Omental fat pad (tissue), 4 donors: Measurements from ENCODE around the gene TANGO6. TPM values are rescaled to one million over a fixed set of nuclear protein-coding genes. Genes with fewer than 3 reads are reported as not detected.
"Not testable (repeated sequence)": the region's sequence is repeated elsewhere in the genome, so short reads cannot be mapped to it uniquely, and the experiment has no call there.

Source experiments
- ATAC-seq: fragments of 150-250 bp; one replicate; pipeline ENCODE4 v1.9.1; 2016; ENCODE audit warnings: mild to moderate bottlenecking, moderate library complexity; ENCODE audit not compliant: low FRiP score
- DNase-seq: peaks from one replicate; pipeline ENCODE4 v3.0.0-alpha.2; 2019; ENCODE audit warnings: low spot score
- total RNA-seq, 4 donors: library from RNA; depleted of rRNA; stranded (reverse); fragments of >200 nt; gene quantifications; one replicate each; pipeline ENCODE4 v1.1.0, GENCODE V29; 2016
- TF ChIP-seq, protein P1 (sequence below), 3 donors: fragments of 450-650 bp; IDR thresholded peaks; one replicate each; pipeline ENCODE4 v1.5.1; 2016 to 2017; ENCODE audit warnings: antibody characterized with exemption in 3 of 3, mild to moderate bottlenecking in 3 of 3, moderate library complexity in 2 of 3

The TANGO6 gene
- total RNA-seq, 4 donors from 2014 or later = 15.1 to 26.2 (median 19.8) TPM

DNA sequence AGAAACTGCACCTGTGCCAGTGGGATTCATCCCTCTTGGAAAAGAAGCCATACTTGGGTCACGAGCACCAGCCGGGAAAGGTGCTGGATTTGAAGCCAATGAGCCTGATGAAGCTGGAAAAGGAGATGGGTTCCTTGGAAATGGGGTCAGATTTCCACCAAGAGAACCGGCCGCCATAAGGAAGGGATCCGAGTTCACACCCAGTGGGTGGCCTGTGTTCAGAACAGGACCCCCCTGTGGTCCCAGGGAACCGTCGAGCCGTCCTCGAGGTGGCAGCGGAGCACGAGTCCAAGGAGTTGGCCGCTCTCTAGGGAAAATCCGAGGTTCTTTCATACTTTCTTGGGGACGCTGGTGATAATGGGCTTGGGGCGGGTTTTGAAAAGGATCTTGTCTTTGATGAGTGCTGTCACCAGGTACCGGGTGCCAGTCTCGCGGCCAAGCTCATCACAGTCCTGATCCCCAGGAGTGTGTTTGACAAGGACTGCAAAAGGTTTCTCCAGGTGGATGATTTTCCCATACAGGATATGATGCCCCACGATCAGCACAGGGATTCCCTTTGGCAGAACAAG is 276.8 kb downstream of the TANGO6 start:
- TF ChIP-seq, protein P1, sequence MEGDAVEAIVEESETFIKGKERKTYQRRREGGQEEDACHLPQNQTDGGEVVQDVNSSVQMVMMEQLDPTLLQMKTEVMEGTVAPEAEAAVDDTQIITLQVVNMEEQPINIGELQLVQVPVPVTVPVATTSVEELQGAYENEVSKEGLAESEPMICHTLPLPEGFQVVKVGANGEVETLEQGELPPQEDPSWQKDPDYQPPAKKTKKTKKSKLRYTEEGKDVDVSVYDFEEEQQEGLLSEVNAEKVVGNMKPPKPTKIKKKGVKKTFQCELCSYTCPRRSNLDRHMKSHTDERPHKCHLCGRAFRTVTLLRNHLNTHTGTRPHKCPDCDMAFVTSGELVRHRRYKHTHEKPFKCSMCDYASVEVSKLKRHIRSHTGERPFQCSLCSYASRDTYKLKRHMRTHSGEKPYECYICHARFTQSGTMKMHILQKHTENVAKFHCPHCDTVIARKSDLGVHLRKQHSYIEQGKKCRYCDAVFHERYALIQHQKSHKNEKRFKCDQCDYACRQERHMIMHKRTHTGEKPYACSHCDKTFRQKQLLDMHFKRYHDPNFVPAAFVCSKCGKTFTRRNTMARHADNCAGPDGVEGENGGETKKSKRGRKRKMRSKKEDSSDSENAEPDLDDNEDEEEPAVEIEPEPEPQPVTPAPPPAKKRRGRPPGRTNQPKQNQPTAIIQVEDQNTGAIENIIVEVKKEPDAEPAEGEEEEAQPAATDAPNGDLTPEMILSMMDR (IDR thresholded peaks at IDR 0.05) = no peak
- ATAC-seq = no peak
- DNase-seq = no peak

DNA sequence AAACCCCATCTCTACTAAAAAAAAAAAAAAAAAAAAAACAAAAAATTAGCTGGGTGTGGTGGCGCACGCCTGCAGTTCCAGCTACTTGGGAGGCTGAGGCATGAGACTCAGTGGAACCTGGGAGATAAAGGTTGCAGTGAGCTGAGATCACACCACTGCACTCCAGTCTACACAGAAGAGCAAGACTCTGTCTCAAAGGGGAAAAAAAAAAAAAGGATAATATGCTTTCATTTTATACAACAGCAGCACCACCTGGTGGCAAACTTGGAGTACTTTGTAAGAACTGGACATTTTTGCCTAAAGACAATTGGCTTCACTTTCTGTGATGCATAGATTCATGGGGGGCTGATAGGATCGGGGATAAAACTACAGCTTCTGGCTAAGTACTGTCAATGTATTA is 280.6 kb downstream of the TANGO6 start:
- DNase-seq = no peak
- peak; percentile 38 for ATAC-seq
- TF ChIP-seq, protein P1 (IDR thresholded peaks at IDR 0.05) = peak in 1 of 3 donors; percentile 48

DNA sequence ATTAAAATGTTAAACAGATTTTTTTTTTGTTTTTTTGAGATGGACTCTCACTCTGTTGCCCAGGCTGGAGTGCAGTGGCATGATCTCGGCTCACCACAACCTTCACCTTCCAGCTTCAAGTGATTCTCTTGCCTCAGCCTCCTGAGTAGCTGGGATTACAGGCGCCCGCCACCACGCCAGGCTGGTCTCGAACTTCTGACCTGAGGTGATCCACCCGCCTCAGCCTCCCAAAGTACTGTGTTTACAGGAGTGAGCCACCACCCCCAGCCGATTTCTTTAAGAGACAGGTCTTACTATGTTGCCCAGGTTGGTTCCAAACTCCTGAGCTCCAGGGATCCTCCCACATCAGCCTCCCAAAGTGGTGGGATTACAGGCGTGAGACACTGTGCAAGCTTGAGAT is 281.1 kb downstream of the TANGO6 start:
- not testable (repeated sequence) for DNase-seq, ATAC-seq

- not testable (repeated sequence) for ATAC-seq, DNase-seq
Measured at GRCh38 chr16:69124961-69125360, 281.6 kb downstream of the TANGO6 start.

- TF ChIP-seq, protein P1 (IDR thresholded peaks at IDR 0.05) = no peak
- ATAC-seq = no peak
- no peak for DNase-seq
Measured at GRCh38 chr16:69126221-69126620, 282.9 kb downstream of the TANGO6 start.

- not testable (repeated sequence) for ATAC-seq
Measured at GRCh38 chr16:69126801-69127200, 283.5 kb downstream of the TANGO6 start.

DNA sequence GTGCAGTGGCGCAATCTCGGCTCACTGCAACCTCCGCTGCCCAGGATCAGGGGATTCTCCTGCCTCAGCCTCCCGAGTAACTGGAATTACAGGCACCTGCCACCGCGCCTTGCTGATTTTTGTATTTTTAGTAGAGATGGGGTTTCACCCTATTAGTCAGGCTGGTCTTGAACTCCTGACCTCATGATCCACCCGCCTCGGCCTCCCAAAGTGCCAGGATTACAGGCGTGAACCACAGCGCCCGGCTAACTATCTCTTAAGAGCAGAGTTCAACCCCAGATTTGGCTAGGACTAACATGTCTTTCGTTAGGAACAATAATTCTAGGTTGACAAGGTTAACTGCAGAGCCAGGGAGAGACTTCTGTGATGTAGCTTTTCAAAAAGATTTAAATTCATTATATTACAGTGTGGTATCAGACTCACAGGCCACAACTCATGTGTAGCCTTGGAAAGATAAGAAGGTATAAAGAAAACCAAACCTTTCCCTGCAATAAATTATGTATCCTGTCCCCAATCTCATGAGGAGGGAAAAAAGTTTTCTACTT is 284.7 kb downstream of the TANGO6 start:
- ATAC-seq = no peak
- DNase-seq = no peak
- TF ChIP-seq, protein P1 (IDR thresholded peaks at IDR 0.05) = no peak

More at GRCh38 chr16:69126801-69127200, 283.5 kb downstream of the TANGO6 start:
- not testable (repeated sequence) for DNase-seq

GRCh38 chr16:69130461-69130860 is 287.1 kb downstream of the TANGO6 start:
- DNase-seq (no peak), ATAC-seq (no peak)
- TF ChIP-seq, protein P1 (IDR thresholded peaks at IDR 0.05) = no peak
